Progenitor cell of endocrine pancreas (in vitro differentiated cells): Measurements from ENCODE around the gene TTC21B. TPM values are rescaled to one million over a fixed set of nuclear protein-coding genes. Genes with fewer than 3 reads are reported as not detected.
A peak's percentile ranks its signal among the peaks of the same experiment; 100 is the strongest.

ENCODE experiments used
- DNase-seq: peaks from one replicate; pipeline ENCODE4 v3.0.0; 2021; ENCODE audit warnings: low spot score; ENCODE audit not compliant: unreplicated experiment
- H3K27ac Mint-ChIP-seq: 2 replicates; pipeline ENCODE4 v1.8.0; 2021; ENCODE audit warnings: mild to moderate bottlenecking, moderate library complexity, mixed read lengths
- H3K27me3 Mint-ChIP-seq: 2 replicates; pipeline ENCODE4 v1.8.0; 2021; ENCODE audit warnings: mixed read lengths
- H3K36me3 Mint-ChIP-seq: 2 replicates; pipeline ENCODE4 v1.8.0; 2022; ENCODE audit warnings: mixed read lengths; ENCODE audit not compliant: insufficient read depth
- H3K4me1 Mint-ChIP-seq: 2 replicates; pipeline ENCODE4 v1.8.0; 2021; ENCODE audit warnings: low read depth, mixed read lengths
- H3K4me3 Mint-ChIP-seq: 2 replicates; pipeline ENCODE4 v1.8.0; 2021; ENCODE audit warnings: low read depth, mild to moderate bottlenecking, moderate library complexity, mixed read lengths
- H3K9me3 Mint-ChIP-seq: 2 replicates; pipeline ENCODE4 v1.8.0; 2021; ENCODE audit warnings: low read depth, mixed read lengths
- total RNA-seq: library from RNA; stranded (reverse); gene quantifications from 2 replicates; pipeline ENCODE4 v1.2.1, GENCODE V29; 2021
- TF ChIP-seq, protein P1 (sequence below): fragments of 200-600 bp; sonication (generic); IDR thresholded peaks from one replicate; pipeline ENCODE4 v1.5.0; 2021; ENCODE audit warnings: antibody characterized with exemption, mild to moderate bottlenecking; ENCODE audit not compliant: unreplicated experiment

Gene TTC21B
- total RNA-seq, 1 donor from 2014 or later = 34.5 TPM

DNA sequence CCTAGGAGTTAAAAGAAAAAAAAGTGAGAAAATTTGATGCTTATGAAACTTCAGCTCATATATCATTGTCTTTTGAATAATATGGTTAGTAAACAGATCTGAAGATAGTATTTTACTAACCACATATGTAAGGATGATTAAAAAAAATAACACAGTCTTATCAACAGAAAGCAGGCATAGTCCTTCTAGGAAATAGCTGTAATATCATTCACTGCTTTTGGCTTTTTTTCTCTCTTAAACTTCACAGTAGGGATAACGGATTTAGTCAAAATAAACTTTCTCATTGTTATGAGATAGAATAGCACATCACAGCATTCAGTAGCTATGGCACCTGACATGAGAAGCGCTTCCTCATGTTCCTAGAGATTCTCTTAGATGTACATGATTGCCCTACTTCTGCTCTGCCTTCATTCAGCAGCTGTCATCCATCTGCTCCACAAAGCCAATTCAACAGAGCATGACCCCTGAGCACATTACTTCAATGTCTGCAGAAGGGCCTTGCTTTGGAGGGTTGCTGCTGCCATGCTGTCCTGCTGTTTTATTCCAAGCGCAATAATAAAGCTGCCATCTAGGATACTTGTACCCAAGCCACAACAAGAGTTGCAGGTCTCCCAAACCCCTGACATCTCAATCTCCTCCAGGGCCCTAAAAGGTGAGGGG, 67.0 kb downstream of the TTC21B start:
- Mint-ChIP-seq H3K4me3 (no peak overlapping the region), H3K36me3 (peaks cover 20% of the 10 kb centered on the region), H3K27me3 (no peaks in the 10 kb centered on the region), H3K27ac (no peak overlapping the region), H3K4me1 (peaks cover 10% of the 10 kb centered on the region), H3K9me3 (no peaks in the 10 kb centered on the region)
- no peak for DNase-seq
- TF ChIP-seq, protein P1, sequence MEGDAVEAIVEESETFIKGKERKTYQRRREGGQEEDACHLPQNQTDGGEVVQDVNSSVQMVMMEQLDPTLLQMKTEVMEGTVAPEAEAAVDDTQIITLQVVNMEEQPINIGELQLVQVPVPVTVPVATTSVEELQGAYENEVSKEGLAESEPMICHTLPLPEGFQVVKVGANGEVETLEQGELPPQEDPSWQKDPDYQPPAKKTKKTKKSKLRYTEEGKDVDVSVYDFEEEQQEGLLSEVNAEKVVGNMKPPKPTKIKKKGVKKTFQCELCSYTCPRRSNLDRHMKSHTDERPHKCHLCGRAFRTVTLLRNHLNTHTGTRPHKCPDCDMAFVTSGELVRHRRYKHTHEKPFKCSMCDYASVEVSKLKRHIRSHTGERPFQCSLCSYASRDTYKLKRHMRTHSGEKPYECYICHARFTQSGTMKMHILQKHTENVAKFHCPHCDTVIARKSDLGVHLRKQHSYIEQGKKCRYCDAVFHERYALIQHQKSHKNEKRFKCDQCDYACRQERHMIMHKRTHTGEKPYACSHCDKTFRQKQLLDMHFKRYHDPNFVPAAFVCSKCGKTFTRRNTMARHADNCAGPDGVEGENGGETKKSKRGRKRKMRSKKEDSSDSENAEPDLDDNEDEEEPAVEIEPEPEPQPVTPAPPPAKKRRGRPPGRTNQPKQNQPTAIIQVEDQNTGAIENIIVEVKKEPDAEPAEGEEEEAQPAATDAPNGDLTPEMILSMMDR = no peak

DNA sequence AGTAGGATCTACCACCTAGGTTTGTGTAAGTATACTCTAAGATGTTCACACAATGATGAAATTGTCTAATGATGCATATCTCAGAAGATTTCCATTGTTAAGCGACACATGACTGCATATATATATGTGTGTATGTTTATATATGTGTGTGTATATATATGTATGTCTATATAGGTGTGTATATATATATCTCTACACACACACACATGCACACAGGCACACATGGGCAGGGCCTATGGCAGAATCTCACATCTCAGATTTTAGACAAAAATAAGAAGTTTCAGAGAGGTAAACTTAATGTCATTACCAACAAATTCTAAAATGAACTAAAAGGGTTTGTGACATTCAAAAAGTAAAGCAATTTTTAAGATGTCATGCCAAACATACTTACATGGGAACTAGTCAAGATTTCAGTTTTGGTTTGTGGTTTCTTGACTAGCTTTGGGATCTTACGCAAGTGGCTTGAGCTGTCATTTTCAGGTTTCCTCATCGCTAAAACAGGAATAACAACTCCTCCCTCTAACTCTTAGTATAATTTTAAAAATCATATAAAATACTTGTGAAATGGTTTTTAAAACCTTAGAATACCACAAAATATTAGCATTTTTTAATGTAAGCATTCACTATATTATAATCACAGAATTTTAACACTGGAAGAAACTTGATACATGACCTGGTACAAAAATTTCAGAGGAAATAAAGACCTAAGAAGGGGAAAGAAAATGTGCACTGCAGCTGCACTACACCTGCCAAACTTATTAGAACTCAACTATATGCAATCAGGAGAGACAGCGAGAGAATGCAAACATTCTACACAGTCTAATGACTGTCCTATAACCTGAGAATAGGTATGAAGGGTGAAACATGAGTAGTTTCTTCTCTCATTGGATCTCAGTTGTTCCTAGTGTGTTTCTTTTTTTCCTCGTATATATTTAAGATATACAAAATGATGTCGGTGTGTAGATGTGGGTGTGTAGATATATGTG, 75.7 kb downstream of the TTC21B start:
- TF ChIP-seq, protein P1 = no peak
- Mint-ChIP-seq H3K4me1 (peaks cover 5% of the 10 kb centered on the region), H3K27ac (no peak overlapping the region), H3K4me3 (no peak overlapping the region), H3K27me3 (no peaks in the 10 kb centered on the region), H3K36me3 (peaks cover 2% of the 10 kb centered on the region), H3K9me3 (no peaks in the 10 kb centered on the region)
- DNase-seq = no peak

DNA sequence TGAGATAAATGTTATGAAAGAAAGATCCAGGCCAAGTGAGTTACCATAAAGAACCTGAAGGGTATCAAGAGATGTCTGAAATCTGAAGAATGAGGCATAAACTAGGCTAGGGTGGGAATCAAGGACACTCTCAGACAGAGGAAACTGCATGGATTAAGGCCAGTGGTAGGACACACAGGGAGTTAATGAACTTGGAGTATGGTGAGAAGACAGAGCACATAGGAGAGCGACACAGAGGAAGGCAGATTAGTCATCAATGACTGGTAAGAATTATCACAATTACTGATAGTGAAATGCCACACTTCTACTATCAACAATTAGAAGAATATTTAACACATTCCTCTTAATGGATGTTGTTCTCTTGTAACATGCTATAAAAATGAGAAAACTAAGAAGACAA, 76.9 kb downstream of the TTC21B start:
- TF ChIP-seq, protein P1 = no peak
- Mint-ChIP-seq H3K36me3 (peaks cover 2% of the 10 kb centered on the region), H3K9me3 (no peaks in the 10 kb centered on the region), H3K27ac (no peak overlapping the region), H3K27me3 (no peaks in the 10 kb centered on the region), H3K4me3 (no peak overlapping the region), H3K4me1 (peaks cover 5% of the 10 kb centered on the region)
- no peak for DNase-seq

DNA sequence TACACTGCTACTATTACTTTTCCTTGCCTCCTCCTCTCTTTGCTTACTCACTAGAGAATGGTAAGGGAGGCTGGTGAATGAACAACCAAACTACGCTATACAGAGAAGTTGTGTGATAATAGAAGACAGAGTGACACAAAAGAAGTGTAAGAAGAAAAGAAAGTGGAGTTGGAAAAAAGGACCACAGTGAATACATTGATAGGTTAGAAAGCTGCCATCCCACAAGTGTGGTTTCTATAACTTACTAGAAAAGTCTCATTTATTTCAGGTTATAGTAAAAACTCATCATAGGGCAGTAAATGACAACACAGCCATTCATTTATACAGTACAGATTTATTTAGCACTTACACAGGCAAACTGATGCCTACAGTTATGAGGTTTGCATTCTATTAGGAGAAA, 77.3 kb downstream of the TTC21B start:
- no peaks in the 10 kb centered on the region for H3K9me3 Mint-ChIP-seq
- TF ChIP-seq, protein P1 = no peak
- no peak overlapping the region for H3K4me3 Mint-ChIP-seq
- H3K36me3 Mint-ChIP-seq = no peaks in the 10 kb centered on the region
- DNase-seq = no peak
- no peaks in the 10 kb centered on the region for H3K27me3 Mint-ChIP-seq
- H3K27ac Mint-ChIP-seq = no peak overlapping the region
- H3K4me1 Mint-ChIP-seq = peaks cover 5% of the 10 kb centered on the region

DNA sequence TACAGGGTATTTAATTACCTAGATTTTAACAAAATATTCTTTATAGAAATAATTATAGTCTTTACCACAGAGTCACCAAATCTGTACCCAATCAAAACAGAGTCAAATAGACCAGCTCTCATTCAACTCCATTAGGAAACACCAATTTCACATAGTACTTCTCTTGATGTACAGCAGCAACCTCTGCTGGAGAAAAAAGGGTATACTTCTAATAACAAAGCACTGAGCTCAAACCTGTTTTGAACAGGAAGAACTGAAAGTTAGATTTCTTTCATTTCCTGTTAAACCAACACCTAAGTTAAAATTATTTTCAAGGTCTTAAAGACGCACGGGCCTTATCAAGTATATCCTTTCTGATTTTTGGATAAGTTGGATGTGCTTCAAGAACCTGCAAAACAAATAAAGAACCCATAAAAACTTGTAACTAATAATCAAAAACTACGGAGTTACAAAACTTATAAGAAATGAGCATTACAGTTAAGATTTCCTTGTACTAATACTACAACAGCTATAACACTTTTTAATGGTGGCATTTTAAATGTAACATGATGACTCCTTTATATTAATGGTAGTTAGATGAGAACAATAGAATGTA, 79.0 kb downstream of the TTC21B start:
- peaks cover 16% of the 10 kb centered on the region for H3K4me1 Mint-ChIP-seq
- peaks cover 7% of the 10 kb centered on the region for H3K36me3 Mint-ChIP-seq
- no peak for DNase-seq
- no peaks in the 10 kb centered on the region for H3K27me3 Mint-ChIP-seq
- TF ChIP-seq, protein P1 = peak; percentile 84
- H3K4me3 Mint-ChIP-seq = no peak overlapping the region
- peak overlapping the region; percentile 24 for H3K27ac Mint-ChIP-seq
- H3K9me3 Mint-ChIP-seq = no peaks in the 10 kb centered on the region
